Activated CD8-positive, alpha-beta memory T cell treated with anti-CD3 and anti-CD28 coated beads for 24 hours (primary cell): ENCODE results near the gene PGA5.

Experiments used
- DNase-seq: peaks from one replicate; pipeline ENCODE4 v3.0.0-alpha.2; 2020

PGA5 gene

GRCh38 chr11:61268588-61269250, 27.7 kb downstream of the PGA5 start:
- no peak for DNase-seq

DNA sequence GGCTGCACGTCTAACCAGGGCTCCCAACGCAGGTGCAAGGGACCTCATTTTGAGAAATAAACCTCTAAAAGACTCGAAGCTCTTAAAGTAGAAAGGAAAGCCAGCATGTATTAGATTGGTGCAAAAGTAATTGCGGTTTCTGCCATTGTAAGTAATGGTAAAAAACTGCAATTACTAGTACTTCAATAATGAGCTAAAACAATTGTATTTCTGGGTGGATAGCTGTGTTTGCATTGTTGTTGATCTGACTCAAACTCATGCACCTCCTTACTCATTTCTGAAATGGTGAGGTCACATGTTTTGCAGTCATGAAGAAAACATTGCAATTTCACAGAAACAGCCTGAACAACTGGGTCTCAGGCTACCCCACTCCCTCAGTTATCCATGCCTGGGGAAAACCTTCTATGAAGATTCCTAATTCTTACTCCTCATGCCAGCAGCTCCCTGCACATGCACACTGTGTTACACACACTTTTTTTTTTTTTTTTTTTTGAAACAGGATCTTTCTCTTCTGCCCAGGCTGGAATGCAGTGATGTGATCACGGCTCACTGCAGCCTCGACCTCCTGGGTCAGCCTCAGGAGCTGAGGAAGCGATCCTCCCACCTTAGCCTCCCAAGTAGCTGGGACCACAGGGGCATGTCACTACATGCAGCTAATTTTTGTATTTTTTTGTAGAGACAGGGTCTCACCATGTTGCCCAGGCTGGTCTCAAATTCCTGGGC, 29.5 kb downstream of the PGA5 start:
- DNase-seq = no peak

- DNase-seq = no peak
These were observed 31.8 kb downstream of the PGA5 start for GRCh38 chr11:61272731-61273130.

DNA sequence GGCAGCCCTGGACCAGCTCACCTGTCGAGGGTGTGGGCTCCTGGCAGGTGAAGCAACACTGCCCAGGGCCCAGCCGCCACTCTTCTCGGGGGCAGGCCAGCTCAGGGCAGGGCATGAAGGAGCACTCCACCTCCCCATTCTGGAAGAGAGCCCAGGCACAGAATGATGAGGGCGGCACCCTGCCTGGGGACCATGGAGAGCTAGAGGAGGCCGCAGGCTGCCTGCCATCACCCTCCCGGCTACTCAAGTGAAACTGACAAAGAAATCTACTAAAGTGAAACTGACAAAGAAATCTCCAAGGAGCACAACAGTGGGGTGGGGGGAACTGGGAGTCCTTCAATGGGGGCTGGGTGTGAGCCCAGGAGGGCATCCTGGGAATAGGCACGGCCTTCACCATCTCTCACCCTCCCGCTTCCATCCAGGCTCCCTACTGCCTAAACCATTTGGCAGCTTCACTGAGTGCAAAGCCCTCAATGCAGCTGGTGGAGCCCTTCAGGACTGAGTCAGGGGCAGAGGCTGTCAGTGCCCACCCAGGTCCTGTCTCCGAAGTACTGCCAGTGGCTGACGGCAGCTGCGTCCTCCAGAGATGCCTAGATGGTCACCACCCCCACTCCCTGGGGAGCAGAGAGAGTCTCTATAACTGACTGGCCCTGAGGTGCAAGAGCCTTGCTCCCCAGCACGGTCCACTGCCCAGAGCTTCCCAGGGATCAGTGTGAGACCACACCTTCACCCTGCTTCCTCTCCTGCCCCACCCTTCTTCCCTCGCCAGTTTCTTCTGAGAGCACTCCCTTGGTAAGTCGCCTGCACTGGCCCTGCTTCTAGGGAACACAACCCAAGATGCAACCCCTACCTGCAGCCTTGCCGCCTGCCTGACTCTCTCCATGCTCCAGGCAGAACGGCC, 32.5 kb downstream of the PGA5 start:
- no peak for DNase-seq

- no peak for DNase-seq
These were observed 33.1 kb downstream of the PGA5 start for GRCh38 chr11:61274084-61274483.

GRCh38 chr11:61275191-61275590, 34.2 kb downstream of the PGA5 start:
- no peak for DNase-seq

DNA sequence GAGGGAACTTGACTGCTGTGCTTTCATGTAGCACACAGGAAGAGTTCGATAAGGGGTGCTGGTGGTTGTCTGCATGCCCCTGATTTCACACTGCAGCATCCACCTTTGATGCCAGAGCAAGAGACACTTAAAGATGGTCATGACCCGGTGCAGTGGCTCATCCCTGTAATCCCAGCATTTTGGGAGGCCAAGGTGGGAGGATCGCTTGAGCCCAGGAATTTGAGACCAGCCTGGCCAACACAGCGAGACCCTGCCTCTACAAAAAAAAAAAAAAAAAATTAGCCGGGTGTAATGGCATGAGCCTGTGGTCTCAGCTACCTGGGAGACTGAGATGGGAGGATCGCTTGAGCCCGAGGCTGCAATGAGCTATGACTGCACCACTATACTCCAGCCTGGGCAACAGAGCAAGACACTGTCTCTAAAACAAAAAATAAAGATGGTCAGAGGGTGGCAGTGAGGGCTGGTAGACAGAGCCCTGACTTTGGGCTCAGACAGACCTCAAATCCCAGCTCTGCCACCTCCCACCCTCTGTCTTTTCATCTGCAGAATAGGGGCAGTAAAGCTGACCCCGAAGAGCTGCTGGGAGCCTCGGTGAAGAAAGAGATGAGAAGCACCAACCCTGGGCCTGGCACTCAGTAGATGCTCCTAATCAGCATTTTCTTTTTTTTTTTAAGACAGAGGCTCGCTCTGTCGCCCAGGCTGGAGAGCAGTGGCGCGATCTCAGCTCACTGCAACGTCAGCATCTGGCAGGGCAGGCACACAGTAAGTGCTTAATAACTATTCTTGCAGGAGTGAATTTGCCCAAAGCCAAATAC, 36.4 kb downstream of the PGA5 start:
- no peak for DNase-seq

DNA sequence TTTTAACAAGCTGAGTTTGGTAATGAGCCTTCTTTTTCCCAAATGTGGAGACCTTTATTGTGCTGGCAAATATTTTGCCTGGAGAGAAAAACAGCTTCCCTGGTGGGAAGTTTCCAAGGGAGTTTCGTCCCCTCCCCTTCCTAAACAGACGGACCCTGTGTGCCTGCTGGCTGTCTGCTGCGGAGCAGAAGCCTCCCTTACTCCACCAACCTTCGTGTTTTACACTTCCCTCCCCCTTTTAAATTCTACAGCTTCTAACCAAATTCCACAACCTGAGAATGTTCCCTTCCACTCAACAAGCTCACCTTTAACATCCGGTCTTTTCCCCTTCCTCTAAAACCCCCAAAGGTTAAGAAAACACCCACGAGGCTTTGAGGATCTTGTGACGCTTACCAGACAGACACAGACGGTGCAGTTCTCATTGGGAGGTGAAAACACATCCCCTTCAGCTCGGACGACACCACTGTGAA, 37.1 kb downstream of the PGA5 start:
- no peak for DNase-seq

DNA sequence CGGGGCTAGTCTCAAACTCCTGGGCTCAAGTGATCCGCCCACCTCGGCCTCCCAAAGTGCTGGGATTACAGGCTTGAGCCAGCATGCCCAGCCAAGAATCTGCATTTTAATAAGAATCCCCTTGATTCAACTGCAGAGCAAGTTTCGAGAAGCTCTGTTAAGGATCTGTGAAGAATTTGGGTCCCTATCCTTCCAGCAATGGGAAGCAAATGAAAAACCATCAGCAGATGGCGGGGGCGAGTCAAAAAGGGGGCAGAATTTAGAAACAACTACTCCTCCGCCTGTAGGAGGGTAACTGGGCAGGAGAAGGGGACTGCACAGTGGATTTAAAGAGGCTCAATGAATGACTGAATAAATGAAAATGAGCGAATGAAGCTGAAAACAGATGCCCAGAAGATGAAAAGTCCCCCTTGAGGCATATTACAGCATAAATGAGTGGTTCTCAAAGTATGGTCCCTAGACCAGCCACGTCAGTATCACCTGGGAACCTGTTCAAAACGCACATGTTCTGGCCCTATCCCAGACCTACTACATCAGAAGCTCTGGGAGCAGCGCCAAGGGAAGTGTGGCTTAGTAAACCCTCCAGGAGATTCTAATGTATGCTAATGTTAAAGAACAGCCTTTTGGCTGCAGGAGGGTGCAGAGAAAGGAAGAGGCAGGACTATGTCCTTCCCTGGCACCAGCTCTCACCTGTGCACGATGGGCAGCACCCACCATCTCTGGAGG, 39.1 kb downstream of the PGA5 start:
- no peak for DNase-seq

DNA sequence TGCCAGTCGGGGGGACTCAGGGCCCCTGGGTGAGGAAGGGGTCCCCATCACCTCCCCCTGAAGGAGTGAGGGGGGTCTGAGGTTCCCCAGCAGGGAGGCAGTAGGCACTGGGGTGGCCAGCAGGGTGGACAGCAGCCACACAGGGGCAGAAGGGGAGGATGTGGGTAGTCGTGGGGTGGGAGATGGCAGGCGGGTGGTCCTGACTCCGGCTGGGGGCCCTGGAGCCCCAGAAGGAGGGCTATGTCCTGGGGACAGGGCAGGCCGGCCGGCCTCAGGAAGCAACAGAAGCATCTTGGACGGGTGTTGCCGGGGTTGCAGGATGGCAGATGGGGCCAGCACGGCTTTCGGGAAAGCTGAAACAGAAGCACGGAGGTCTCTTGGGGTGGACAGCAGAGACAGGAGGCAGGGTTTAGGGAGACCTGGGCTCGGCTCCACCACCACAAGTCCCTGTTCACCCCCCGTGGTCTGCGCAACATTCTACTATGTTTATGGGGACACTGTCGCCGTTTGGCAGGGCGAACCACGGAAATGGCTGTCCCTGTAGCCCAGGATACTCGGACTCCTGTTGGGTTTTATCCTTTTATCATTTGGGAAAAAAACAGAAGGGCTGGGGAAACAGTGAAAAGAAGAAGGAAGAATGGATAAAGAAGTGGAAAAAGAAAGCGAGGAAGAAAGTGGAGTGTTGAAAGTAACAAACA, 40.1 kb downstream of the PGA5 start:
- no peak for DNase-seq

GRCh38 chr11:61281581-61282250, 40.7 kb downstream of the PGA5 start:
- peak; percentile 74 for DNase-seq

- no peak for DNase-seq
These were observed 42.6 kb downstream of the PGA5 start for GRCh38 chr11:61283613-61284012.

GRCh38 chr11:61287338-61287977, 46.5 kb downstream of the PGA5 start:
- no peak for DNase-seq

GRCh38 chr11:61290905-61291690, 50.1 kb downstream of the PGA5 start:
- no peak for DNase-seq

GRCh38 chr11:61292356-61292755, 51.4 kb downstream of the PGA5 start:
- no peak for DNase-seq

DNA sequence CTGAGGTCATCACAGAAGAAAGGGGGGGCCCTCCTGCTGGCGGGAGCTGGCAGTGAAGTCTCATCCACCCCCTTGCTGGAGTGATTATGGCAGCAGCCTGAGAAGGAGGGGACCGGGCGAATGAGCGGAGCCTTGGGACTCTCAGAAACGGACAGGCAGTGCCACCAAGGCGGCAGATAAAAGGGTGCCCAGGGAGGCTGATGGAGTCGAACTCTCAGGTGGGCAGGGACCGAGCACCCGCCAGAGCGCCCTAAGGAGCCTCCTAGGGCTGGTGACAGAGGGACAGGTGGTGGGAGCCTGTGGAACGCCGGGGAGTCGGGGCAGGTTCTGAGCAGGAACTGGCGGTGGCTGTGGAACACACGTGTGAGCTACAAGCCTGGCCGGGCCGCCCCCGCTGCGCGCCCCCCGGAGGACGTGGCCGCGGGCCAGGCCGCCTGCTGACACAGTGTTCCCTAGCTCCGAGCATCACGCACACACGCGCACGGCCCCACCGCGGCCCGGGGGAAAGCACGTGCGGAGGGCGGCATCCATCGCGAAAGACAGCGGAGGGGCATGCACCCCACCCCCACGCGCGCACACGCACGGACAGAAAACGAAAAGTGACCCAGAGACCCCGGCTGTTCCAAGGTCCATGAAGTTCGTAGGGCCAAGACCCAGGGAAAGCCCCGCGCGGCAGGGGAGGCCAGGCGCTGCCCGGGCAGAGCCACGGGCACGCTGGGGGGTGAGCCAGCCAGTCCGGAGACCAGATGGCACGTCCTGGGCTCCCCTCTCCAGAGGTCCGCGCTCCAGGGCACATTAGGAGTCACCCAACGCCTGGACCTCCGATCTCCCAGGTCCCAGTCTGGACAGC, 53.1 kb downstream of the PGA5 start:
- peak; percentile 92 for DNase-seq

GRCh38 chr11:61294717-61295595, 54.0 kb downstream of the PGA5 start, which contains the start of gene VWCE:
Gene VWCE, minus strand, starts transcription at chr11:61295316. Its CDS starts 279 bp downstream, at chr11:61295037.
- peak; percentile 82 for DNase-seq
